Neuronal stem cell (in vitro differentiated cells): ENCODE measurements around the gene ZSCAN32. TPM values are rescaled to one million over a fixed set of nuclear protein-coding genes. Genes with fewer than 3 reads are reported as not detected.
A peak's percentile ranks its signal among the peaks of the same experiment; 100 is the strongest.

Experiments used
- DNase-seq: peaks from one replicate; pipeline ENCODE4 v3.0.0-alpha.2; 2013; ENCODE audit warnings: low spot score
- H2AFZ ChIP-seq: one replicate; pipeline ENCODE4 v1.6.1; 2013; ENCODE audit warnings: mild to moderate bottlenecking, low read length, inconsistent platforms
- H2AK5ac ChIP-seq: 2 replicates; pipeline ENCODE4 v1.6.1; 2013; ENCODE audit warnings: low read depth, mild to moderate bottlenecking, inconsistent platforms, low read length, moderate library complexity, mixed read lengths
- H2BK120ac ChIP-seq: 2 replicates; pipeline ENCODE4 v1.6.1; 2013; ENCODE audit warnings: low read depth, mild to moderate bottlenecking, inconsistent platforms, low read length, moderate library complexity, mixed read lengths
- H2BK12ac ChIP-seq: one replicate; pipeline ENCODE4 v1.6.1; 2013; ENCODE audit warnings: low read length, inconsistent platforms
- H2BK15ac ChIP-seq: 2 replicates; pipeline ENCODE4 v1.6.1; 2013; ENCODE audit warnings: mild to moderate bottlenecking, low read length, inconsistent platforms, mixed read lengths
- H2BK5ac ChIP-seq: one replicate; pipeline ENCODE4 v1.6.1; 2013; ENCODE audit warnings: inconsistent platforms, mild to moderate bottlenecking, low read length, moderate library complexity
- H3K14ac ChIP-seq: one replicate; pipeline ENCODE4 v1.6.1; 2013; ENCODE audit warnings: low read length, inconsistent platforms
- H3K18ac ChIP-seq: 2 replicates; pipeline ENCODE4 v1.6.1; 2013; ENCODE audit warnings: low read length, inconsistent platforms
- H3K23ac ChIP-seq: 2 replicates; pipeline ENCODE4 v1.6.1; 2013; ENCODE audit warnings: low read depth, mild to moderate bottlenecking, mixed read lengths, low read length, inconsistent platforms; ENCODE audit not compliant: poor library complexity
- H3K27ac ChIP-seq: replicated peaks from 3 replicates; pipeline ENCODE4 v1.5.1; 2013; ENCODE audit warnings: low read length, inconsistent platforms
- H3K27me3 ChIP-seq, 3 experiments: 2 replicates each; pipeline ENCODE4 v1.6.1; 2013; ENCODE audit warnings: low read length in 3 of 3, mild to moderate bottlenecking in 2 of 3, inconsistent platforms in 1 of 3, low read depth in 1 of 3, mixed read lengths in 1 of 3, moderate library complexity in 1 of 3; ENCODE audit not compliant: control insufficient read depth in 3 of 3, insufficient read depth in 3 of 3
- H3K36me3 ChIP-seq, 2 donors: replicated peaks in 1 of 2; 2 replicates each; pipeline ENCODE4 v1.6.1; 2013; ENCODE audit warnings: low read length in 2 of 2; ENCODE audit not compliant: control insufficient read depth in 2 of 2, insufficient read depth in 2 of 2
- H3K4ac ChIP-seq: 2 replicates; pipeline ENCODE4 v1.6.1; 2013; ENCODE audit warnings: inconsistent platforms, mild to moderate bottlenecking, low read length, moderate library complexity
- H3K4me1 ChIP-seq, 2 donors: 1 replicate in 1 of 2; 2 replicates in 1 of 2; pipeline ENCODE4 v1.6.1; 2013; ENCODE audit warnings: low read length in 2 of 2, low read depth in 1 of 2; ENCODE audit not compliant: control insufficient read depth in 2 of 2, insufficient read depth in 1 of 2
- H3K4me2 ChIP-seq: one replicate; pipeline ENCODE4 v1.6.1; 2013; ENCODE audit warnings: mild to moderate bottlenecking, low read length, inconsistent platforms; ENCODE audit not compliant: insufficient read depth, poor library complexity, severe bottlenecking
- H3K4me3 ChIP-seq, 2 donors: 2 replicates each; pipeline ENCODE4 v1.5.1; 2013; ENCODE audit warnings: low read length in 2 of 2, mild to moderate bottlenecking in 2 of 2, inconsistent platforms in 1 of 2, moderate library complexity in 1 of 2
- H3K79me1 ChIP-seq: one replicate; pipeline ENCODE4 v1.6.1; 2013; ENCODE audit warnings: low read depth, mild to moderate bottlenecking, inconsistent platforms, low read length, moderate library complexity
- H3K9ac ChIP-seq: one replicate; pipeline ENCODE4 v1.6.1; 2013; ENCODE audit warnings: mild to moderate bottlenecking, low read depth, low read length, inconsistent platforms; ENCODE audit not compliant: poor library complexity
- H3K9me3 ChIP-seq, 2 donors: replicated peaks in 1 of 2; 2 replicates each; pipeline versions ENCODE3 to v1.6.1; 2013; ENCODE audit warnings: low read length in 2 of 2, mild to moderate bottlenecking in 2 of 2, inconsistent platforms in 1 of 2, low read depth in 1 of 2, mixed read lengths in 1 of 2, moderate library complexity in 1 of 2; ENCODE audit not compliant: control insufficient read depth in 2 of 2, insufficient read depth in 1 of 2
- H4K8ac ChIP-seq: one replicate; pipeline ENCODE4 v1.6.1; 2013; ENCODE audit warnings: low read depth, mild to moderate bottlenecking, inconsistent platforms, low read length, moderate library complexity
- H4K91ac ChIP-seq: one replicate; pipeline ENCODE4 v1.6.1; 2013; ENCODE audit warnings: low read length, low read depth, mild to moderate bottlenecking, inconsistent platforms; ENCODE audit not compliant: poor library complexity
- WGBS, 2 donors: extraction: QIAGEN DNeasy Blood & Tissue Kit; methylation state at CpG; one replicate each; pipeline ENCODE4 v1.1.7; 2013; ENCODE audit warnings: missing lambda C conversion rate in 2 of 2, mixed read lengths in 1 of 2; ENCODE audit not compliant: insufficient read length in 2 of 2, insufficient replicate concordance in 1 of 2; ENCODE audit errors: extremely low coverage in 2 of 2; 5-methylcytosine and 5-hydroxymethylcytosine counted together
- polyA plus RNA-seq, 2 experiments: library from polyadenylated mRNA; stranded (reverse); fragments of 200-250 nt; gene quantifications; one replicate each; pipeline ENCODE4 v1.2.3, GENCODE V29; 2013

The ZSCAN32 gene
- polyA plus RNA-seq (2013, experiment 1 of 2): 14.6 TPM
- polyA plus RNA-seq (2013, experiment 2 of 2): 14.9 TPM

DNA sequence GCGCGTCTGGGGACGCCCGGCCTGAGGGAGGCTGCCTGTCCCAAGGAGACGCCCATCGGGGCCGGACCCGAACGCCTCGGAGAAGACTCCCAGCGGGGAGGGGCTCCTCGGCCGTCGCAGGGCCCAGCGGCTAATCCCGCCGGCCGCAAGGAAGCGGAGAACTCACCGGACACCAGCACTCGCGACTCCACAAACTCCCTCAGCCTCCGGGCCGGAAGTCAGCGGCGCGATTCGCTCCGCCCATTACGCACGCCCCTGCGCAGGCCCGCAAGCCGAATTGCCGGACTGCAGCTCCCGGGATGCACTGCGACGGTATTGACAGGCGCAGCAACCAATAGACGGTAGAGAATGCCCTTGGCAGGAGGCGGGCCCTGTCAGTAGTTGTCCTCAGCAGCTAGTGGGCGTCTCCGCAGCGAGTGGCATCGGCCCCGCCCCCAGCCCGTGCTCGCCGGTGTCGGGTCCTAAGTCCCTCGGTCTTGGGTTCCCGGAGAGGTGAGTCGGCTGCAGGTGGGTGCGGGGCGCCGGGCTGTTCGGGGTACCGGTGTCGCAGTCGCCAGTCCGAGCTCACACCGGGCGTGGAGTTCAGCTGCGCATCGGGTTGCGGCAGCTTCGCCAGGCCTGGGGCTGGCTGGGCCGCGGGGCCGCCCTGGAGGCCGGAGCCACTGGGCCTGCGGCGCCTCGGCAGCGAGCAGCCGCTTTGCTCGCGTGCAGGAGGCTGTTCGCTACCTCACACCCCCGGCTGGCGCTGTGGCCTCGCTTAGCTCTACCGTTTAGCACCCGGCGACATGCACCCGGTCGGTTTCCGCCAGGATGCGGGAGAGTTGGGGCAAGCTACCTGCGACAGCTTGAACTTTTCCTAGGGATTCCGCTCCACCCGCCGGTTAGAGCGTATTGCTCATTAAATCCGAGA lies at the start of gene ZSCAN32, which contains the start of gene ZNF174:
ZSCAN32 (minus strand) TSS at position 226 of the 910 bp plus-strand sequence. CDS start 3,447 bp downstream, outside the sequence.
ZNF174 (plus strand) TSS at position 437 of the 910 bp plus-strand sequence. CDS start 790 bp downstream, outside the sequence.
- peak; percentile 99 for DNase-seq
- H3K4me1 ChIP-seq: peaks cover 2 to 4% of the 10 kb centered on the region in 2 donors
- H3K27ac ChIP-seq: peak within 1 kb of the TSS; percentile 65
- H2BK12ac ChIP-seq: no peak within 1 kb of the TSS
- H4K8ac ChIP-seq: no peak within 1 kb of the TSS
- no CpG with 5 or more reads among the region's 95 CpGs for WGBS, 2 donors
- no peak within 1 kb of the TSS for H2BK15ac ChIP-seq
- peak within 1 kb of the TSS; percentile 75 for H3K23ac ChIP-seq
- H3K9ac ChIP-seq: peak within 1 kb of the TSS; percentile 87
- peaks cover 20 to 40% of the 10 kb centered on the region in 2 donors for H3K9me3 ChIP-seq
- no peaks in the 10 kb centered on the region for H3K79me1 ChIP-seq
- peak within 1 kb of the TSS; percentile 51 for H2AK5ac ChIP-seq
- H3K14ac ChIP-seq: peak within 1 kb of the TSS; percentile 85
- no peaks in the 10 kb centered on the region for H3K27me3 ChIP-seq
- H3K18ac ChIP-seq: peak within 1 kb of the TSS; percentile 86
- no peak within 1 kb of the TSS for H3K4ac ChIP-seq
- peak within 1 kb of the TSS; percentile 92 for H2AFZ ChIP-seq
- H3K36me3 ChIP-seq: peaks cover 22 to 64% of the 10 kb centered on the region in 2 donors
- H3K4me2 ChIP-seq: peak within 1 kb of the TSS; percentile 64
- no peak within 1 kb of the TSS for H2BK120ac ChIP-seq
- H4K91ac ChIP-seq: no peak within 1 kb of the TSS
- peak within 1 kb of the TSS; percentile 40 for H2BK5ac ChIP-seq
- H3K4me3 ChIP-seq: peak within 1 kb of the TSS; percentile 93 to 95

GRCh38 chr16:3444032-3444388 lies 43.2 kb upstream of the ZSCAN32 start:
- peak overlapping the region; percentile 35 for H3K4me2 ChIP-seq
- H3K79me1 ChIP-seq: no peaks in the 10 kb centered on the region
- peak overlapping the region; percentile 2 for H3K14ac ChIP-seq
- no peak overlapping the region for H2BK5ac ChIP-seq
- no peak overlapping the region for H3K18ac ChIP-seq
- H3K4me1 ChIP-seq: peaks cover 0 to 2% of the 10 kb centered on the region in 2 donors
- no peak overlapping the region for H3K27ac ChIP-seq
- no peak overlapping the region for H4K8ac ChIP-seq
- peaks cover 0 to 6% of the 10 kb centered on the region in 2 donors for H3K9me3 ChIP-seq
- H2BK120ac ChIP-seq: no peak overlapping the region
- H2AFZ ChIP-seq: peak overlapping the region; percentile 77
- WGBS, 2 donors: no CpG with 5 or more reads among the region's 10 CpGs
- H3K9ac ChIP-seq: peak overlapping the region; percentile 71
- H2AK5ac ChIP-seq: no peak overlapping the region
- no peak overlapping the region for H2BK12ac ChIP-seq
- H3K23ac ChIP-seq: no peak overlapping the region
- H3K27me3 ChIP-seq: no peaks in the 10 kb centered on the region
- H4K91ac ChIP-seq: no peak overlapping the region
- H2BK15ac ChIP-seq: no peak overlapping the region
- H3K4ac ChIP-seq: no peak overlapping the region
- no peak for DNase-seq
- H3K4me3 ChIP-seq: peak overlapping the region; percentile 60 to 77
- H3K36me3 ChIP-seq: peaks cover 6 to 40% of the 10 kb centered on the region in 2 donors

GRCh38 chr16:3443108-3444031 lies 42.6 kb upstream of the ZSCAN32 start, which contains the start of the genes NAA60 and ZNF597:
TSS of gene NAA60 (plus strand) at chr16:3443680. CDS start at chr16:3476228, 32,548 bp downstream.
TSS of gene ZNF597 (minus strand) at chr16:3443504. CDS start at chr16:3443153, 351 bp downstream.
- peak; percentile 78 for DNase-seq
- Histone ChIP-seq H3K4me3 (peak within 1 kb of the TSS; percentile 60 to 89), H2AFZ (peak within 1 kb of the TSS; percentile 77), H3K4ac (no peak within 1 kb of the TSS), H3K27me3 (no peaks in the 10 kb centered on the region), H4K8ac (no peak within 1 kb of the TSS), H3K23ac (no peak within 1 kb of the TSS), H3K36me3 (peaks cover 4 to 38% of the 10 kb centered on the region in 2 donors), H2BK15ac (no peak within 1 kb of the TSS), H2BK5ac (no peak within 1 kb of the TSS), H3K18ac (no peak within 1 kb of the TSS), H3K79me1 (no peaks in the 10 kb centered on the region), H3K27ac (no peak within 1 kb of the TSS), H3K9ac (peak within 1 kb of the TSS; percentile 71), H3K4me1 (peaks cover 0 to 2% of the 10 kb centered on the region in 2 donors), H3K4me2 (peak within 1 kb of the TSS; percentile 58), H4K91ac (no peak within 1 kb of the TSS), H3K9me3 (peaks cover 0 to 6% of the 10 kb centered on the region in 2 donors), H2BK12ac (no peak within 1 kb of the TSS), H2BK120ac (no peak within 1 kb of the TSS), H3K14ac (peak within 1 kb of the TSS; percentile 2), H2AK5ac (no peak within 1 kb of the TSS)
- WGBS, 2 donors: no CpG with 5 or more reads among the region's 61 CpGs
